HG02610 (cell line): ENCODE measurements around the gene DMPK.

Experiments used
- ATAC-seq: cut with Tn5 transposase; IDR thresholded peaks from one replicate; pipeline ENCODE4 v1.9.1; 2021; ENCODE audit warnings: mild to moderate bottlenecking, moderate library complexity; ENCODE audit not compliant: unreplicated experiment

DMPK gene, protein sequence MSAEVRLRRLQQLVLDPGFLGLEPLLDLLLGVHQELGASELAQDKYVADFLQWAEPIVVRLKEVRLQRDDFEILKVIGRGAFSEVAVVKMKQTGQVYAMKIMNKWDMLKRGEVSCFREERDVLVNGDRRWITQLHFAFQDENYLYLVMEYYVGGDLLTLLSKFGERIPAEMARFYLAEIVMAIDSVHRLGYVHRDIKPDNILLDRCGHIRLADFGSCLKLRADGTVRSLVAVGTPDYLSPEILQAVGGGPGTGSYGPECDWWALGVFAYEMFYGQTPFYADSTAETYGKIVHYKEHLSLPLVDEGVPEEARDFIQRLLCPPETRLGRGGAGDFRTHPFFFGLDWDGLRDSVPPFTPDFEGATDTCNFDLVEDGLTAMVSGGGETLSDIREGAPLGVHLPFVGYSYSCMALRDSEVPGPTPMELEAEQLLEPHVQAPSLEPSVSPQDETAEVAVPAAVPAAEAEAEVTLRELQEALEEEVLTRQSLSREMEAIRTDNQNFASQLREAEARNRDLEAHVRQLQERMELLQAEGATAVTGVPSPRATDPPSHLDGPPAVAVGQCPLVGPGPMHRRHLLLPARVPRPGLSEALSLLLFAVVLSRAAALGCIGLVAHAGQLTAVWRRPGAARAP

DNA sequence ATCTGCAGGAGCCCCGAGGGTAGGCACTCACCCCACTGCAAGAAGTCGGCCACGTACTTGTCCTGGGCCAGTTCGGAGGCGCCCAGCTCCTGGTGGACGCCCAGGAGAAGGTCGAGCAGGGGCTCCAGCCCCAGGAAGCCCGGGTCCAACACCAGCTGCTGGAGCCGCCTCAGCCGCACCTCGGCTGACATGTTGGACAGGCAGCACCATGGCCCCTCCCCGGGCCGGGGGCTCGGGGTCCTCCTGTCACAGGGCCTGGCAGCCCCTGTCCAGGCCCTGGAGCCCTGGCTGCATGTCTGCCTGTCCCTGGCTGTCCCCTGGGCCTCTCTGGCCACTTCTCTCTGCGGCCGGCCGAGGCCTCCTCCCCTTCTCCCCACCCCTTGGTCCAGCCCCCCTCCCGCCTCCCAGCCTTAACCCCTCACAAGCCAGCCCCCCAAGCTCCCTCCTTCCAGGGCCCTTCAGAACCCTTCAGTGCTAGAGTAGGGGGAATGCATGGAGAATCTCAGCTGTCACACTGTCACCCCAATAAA is at the start of gene DMPK:
Gene DMPK (minus strand): TSS at position 329 of the 530 bp plus-strand sequence. CDS start 138 bp downstream, at position 191.
- ATAC-seq = no peak

DNA sequence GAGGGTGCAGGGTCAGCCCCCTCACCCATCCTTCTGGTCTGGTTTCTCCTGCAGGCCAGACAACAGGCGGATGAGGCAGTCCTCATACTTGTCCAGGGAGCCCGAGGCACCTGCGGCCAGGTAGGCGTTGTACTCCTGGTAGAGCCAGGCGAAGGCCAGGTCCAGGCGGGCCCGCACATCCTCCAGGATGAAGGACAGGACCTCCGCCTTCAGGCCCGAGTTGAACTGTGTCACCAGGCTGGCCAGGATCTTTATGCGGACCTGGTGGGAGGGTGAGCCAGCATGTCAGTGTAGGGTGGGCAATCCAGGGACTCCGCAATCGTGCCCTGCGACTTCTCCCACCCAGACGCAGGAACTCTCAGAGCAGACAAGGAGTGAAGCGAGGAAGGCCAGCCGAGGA is 46.7 kb upstream of the DMPK start:
- ATAC-seq = no peak

DNA sequence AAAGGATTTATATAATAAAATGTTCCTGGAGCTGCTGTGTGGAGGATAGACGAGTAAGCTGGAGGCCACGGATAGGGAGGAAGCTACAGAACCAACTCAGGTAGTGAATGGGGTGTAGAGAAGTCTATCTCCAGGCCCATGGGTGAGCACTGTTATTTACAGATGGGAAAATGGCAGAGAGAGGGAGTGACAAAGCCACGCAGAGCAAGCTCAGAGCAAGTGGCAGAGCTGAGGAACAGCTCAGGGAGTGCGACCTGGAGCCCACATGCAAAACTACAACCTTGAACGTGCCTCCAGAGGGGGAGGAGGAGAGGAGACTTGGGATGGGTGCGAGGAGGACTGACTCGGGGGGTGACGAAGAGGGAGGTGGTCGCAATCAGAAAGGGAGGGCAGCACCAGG is 46.2 kb upstream of the DMPK start:
- no peak for ATAC-seq

DNA sequence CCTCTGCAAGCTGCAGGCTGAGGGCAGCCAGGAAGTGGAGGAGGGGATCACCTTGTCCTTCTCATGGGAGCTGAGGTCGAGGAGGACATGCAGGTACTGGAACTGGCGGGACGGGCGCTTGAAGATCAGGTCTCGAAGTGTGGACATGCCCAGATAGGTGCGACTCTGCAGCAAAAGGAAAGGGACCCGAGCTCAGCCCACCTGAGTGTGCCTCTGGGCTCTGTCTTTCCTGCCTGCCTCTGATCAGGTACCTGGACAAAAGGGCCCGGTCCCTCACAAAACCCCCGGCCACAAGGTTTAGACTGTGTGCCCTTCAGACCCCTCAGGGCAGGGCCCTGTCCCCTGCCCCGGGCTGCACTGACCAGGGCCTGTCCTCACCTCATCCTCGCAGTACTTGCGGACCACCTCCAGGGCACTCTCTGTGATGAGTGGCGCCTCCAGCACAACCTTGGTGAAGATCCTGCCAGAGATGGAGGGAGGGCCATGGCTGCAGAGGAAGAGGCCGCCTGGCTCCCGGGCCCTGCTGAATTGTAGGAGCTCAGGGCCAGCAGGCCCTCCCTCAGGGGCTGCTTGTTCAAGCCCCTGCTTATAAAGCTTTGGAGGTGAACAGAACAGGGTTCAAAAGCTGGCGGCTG is 45.3 kb upstream of the DMPK start:
- ATAC-seq = no peak

DNA sequence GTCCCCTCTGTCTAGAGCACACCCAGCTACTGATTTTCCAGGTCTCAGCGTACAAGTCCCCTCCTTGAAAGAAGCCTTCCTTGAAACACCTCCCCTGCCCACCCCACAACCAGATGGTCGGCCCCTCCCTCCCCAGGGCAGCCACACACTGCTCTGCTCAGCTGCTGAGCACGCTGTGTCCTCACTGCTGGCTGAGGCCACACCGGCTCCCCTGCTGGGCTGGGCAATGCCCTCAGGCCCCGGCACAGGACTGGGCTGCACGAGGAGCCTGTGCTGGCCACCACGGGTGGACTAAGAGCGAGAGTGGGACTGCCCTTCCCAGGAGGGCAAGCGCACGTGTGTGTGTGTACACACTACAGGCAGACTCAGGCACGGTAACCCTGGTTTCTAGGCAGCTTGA is 44.6 kb upstream of the DMPK start:
- ATAC-seq = no peak

DNA sequence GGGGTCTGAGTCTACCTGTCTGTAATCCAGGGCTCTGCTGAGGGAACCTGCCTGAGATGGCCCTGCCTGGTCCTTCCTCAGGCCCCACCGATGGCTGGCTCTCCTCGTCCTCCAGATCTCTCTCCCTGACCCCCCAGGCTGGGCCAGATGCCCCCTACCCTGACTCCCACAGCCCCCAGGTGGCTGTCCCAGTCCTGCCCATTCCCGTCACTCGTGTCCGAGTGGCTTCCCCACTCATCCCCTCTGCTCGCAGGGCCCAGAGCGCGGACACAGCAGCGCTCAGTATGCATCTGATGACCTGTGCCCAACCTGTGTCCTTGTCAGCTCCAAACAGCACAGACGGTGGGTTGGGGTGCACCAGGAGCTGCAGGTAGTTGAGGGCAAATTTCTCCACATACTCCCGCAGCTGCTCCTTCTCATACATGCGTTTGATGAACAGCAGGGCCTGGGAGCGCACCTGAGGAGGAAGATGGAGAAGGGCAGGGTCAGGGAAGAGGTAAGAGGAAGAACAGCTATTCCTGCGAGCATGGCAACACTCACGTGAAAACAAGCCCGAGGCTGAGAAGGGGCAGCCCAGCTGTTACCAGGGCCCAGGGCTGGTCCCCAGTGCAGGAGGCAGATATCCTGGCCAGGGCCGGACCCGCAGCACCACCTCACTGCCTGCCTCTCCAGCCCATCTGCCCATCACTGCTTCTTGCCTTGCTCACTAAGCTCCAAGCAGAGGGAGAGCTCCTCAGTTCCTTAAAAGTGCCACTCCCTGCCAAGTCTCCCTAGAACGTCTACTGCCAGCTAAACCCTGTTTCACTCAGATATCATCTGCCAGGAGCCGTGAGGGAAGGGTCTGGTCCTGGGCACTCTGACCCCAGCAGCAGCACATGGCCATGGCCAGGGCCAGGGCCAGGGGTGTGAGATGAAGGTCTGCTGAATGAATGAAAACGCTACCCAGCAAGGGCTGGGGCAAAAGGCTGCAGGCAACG is 43.9 kb upstream of the DMPK start:
- no peak for ATAC-seq

DNA sequence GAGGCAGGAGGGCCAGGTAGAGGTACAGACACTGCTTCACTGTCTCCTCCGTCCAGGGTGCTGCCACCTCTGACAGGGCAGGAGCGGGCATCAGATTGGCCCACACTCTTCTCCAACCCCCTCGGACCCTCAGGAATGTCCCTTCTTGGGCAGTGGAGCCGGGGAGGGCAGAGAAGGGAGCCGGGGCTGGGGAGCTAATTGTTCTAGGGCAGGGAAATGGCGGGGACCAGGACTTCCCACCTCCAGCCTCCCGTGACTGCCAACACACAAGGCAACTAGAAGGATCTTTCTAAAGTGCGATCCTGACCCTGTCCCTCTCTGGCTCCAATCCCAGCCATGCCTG is 42.9 kb upstream of the DMPK start:
- ATAC-seq = no peak

DNA sequence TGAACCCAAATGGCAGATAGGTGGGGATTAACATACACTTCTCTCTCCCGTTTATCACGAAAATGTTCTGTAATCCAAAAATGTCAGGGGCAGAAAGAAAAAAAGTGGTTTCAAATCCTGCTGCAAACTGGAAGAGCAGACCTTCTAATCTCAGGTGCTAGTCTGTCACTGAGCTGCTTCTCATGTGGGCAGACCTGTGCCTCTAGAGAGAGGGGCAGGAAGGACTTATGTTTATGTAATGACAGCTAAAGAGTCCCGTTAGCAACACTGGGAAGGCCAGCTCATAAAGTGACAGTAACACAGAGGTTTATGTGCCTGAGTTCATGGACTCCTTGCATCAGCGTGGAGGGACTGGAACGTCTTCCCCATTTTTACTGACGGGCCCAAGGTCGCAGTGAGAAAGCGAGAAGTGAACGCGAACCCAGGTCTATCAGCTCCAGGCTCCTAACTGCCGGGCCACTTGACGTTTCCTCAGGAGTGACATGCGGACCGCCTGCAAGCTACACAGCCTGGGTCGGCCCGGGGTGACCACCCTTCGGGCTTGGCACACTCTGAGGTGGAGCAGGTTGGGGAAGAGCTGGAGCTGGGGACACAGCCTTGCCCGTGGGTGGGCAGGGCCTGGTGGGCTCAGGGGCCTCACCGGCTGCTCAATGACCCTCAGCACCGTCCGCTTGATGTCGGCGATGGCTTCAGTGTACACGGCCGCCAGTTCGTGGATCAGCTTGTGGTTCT is 42.4 kb upstream of the DMPK start:
- no peak for ATAC-seq

DNA sequence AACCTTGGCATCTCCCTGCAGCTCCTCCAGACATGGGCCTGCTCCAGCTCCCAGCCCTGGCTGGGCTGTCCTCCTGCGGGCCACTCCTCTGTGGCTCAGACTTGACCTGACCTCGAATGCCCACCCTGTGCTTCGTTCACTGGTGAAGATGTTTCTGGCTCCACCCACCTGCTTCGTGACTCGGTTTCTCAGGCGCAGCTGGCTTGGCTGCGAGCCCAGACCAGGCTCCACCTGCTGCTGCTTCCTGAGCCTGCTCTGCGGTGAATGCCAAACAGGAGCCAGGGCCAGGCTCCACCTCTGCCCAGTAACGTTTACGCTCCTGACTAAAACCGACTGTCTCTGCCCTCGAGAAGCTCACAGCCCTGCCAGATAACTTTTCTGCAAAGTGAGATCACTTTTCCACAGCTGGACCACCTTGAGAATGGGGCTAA is 41.8 kb upstream of the DMPK start:
- ATAC-seq = no peak

DNA sequence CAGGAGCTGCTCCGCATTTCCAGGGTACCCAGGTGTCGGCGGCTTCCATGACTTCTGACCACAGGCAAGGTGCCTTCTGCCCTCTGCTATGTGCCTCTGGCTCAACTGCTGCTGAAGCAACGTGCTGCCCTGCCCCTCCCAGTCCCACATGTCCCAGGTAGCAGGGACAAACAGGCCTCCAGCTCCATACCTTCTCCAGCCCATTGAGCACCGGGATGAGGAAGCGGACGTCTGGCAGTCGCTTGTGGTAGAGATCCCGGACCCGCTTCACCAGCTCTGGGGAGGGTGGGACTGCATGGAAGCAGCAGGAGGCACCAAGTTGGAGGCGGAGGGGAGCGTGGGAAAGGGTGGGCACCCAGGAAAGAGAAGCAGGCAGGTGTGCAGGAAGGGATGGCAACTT is 40.9 kb upstream of the DMPK start:
- ATAC-seq = no peak

DNA sequence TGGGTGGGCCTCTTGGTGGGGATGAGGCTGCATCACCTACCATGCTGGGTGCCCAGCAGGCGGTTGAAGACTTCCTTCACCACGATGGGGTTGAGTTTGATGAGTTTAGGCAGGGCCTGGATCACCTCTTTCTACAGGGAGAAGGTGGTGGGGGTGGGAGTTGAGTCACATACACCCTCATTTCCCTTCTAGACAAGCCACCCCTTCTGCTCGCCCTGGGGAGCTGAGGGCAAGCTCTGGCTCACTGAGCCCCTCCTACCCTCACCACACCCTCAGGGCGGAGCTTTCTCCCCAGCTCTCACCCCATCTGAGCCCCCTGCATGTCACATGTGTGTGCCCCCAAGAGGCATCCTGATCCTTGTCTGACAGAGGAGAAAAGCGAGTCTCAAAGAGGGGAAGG is 40.4 kb upstream of the DMPK start:
- ATAC-seq = no peak

DNA sequence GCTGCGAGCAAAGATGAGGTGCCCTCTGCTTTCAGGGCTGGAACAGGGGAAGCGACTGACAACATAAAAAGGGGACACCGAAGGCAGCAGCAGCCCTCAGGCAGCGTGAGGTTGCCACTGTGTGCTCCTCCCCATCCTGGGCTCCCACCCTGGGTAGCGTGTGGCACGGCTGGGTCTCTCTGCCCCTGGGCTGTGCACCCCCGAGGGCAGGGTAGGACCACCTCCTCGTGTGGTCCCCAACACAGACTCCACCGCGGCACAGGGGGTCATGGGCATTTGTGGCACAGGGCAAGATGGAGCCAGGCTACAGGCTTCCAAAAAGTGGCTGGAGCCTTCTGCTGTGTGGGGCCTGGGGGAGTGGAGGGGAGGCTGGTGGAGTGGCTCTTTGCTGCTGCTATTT is 39.3 kb upstream of the DMPK start:
- ATAC-seq = no peak

DNA sequence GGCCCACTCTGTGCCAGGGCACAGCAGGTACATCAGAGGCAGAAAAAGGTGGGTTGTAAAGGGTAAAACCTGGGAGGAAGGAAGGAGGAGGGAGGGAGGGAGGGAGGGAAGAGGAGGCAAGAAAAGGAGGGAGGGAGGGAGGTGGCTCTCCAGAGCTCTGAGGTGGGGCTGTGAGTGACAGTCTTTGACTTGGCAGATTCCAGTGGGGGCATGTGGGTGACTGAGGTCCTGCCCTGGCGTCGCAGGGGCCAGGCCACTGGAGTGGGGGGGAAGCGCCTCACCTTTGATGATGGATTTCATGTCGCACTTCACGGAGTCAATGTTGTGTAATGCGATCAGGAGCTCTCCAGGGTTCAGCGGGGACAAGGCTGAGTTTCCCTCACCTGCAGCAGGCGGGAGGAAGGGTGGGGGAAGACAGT is 38.8 kb upstream of the DMPK start:
- ATAC-seq = no peak

DNA sequence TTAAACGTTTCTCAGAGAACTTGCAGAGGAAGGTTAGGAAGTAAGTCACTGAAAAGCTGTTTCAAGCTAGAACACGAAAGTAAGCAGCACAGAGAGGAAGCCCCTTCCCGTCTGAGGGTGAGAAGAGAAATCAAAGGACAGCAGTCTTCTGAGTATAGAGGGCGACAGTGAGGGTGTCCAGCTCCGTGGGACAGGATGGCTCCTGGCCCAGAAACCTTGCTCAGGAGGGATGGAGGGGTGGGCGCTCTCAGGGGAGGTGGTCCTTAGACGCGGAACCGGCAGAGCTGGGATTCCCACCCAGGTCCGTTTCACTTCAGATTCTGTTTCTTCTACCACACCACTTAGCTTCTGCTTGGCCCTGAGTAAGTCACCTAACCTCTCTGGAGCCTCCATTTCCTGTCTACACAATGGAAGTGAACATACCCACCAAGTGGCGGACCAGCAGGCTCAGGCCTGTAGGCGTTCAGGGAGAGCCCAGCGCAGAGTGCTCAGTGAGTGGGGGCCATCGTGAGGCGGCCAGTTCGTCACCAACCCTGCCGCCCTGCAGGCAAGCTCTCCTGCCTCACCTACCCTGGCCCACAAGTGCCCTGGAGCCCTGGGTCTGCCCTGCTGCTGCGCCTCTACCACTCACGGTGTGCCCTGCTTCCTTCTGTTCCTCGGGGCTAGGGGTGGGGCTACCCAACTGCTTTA is 38.3 kb upstream of the DMPK start:
- no peak for ATAC-seq

DNA sequence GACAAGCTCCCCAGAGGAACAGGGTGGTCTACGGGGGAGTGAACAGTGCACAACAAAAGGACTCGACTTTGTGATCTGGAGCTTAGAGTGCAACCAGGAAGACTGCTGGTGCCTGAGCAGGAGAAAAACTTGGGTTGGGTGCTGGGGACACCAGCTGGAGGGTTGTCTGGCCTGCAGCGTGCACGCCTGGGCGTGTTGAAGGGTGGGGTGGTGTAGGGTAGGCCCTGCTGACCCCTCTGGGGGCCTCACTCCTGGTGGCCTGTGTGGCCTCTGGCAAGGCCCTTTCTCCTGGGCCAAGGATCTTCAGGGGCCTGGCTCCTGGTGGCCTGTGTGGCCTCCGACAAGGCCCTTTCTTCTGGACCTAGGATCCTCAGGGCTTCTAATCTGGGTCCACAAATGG is 37.5 kb upstream of the DMPK start:
- no peak for ATAC-seq

DNA sequence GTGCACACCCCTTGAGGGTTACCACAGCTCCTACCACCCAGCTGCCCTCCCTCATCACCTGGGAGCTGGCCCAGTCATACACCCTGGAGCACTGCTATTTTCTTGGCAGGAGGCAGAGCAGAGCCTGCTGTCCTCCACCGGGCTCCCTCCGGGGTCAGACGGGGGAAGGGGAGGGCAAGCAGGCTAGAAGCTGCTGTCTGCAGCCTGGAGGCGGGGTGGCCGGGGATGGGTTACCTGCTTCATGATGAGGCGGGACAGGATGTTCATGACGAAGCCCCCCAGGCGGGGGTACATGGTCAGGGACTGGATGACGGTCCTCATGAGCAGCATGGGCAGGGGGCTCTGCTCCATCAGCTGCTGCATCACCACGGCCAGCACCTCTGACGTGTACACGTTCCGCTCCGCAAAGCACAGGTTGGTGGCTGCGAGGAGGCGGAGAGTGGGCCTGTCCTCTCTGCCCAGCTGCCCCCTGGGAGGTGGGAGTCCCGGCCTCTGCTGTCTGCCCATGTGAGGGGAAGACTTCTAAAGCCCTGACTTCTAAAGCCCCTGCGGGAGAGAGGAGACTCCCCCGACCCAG is 35.5 kb upstream of the DMPK start:
- ATAC-seq = no peak

DNA sequence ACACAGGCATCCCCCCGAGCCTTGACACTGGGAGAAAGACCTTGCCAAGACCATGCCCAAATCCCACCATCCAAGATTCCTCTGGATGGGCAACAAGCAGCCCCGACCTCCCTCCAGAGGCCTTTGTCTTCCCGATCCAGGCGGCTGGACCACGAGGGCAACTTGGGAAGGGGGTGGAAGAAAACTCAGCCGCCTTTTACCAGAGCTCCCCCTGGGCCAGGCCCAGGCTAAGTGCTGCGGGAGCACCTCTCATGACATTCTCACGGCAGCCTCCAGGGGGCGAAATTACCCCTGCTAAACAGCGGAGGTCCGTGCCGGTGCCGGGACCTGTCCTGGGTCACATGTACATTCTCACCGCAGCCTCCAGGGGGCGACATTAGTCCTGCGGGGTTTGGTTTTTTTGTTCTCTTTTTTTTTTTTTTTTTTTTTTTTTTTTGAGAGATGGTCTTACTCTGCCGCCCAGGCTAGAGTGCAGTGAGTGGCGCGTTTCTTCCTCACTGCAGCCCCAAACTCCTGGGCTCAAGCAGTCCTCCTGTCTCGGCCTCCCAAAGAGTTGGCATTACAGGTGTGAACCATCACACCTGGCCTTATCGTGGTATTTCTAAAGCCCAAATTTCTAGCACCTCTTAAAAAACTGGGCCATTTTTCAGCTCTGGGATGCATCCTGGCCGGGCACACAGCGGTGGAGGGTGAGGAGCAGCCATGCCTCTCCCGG is 34.9 kb upstream of the DMPK start:
- ATAC-seq = peak; percentile 81

DNA sequence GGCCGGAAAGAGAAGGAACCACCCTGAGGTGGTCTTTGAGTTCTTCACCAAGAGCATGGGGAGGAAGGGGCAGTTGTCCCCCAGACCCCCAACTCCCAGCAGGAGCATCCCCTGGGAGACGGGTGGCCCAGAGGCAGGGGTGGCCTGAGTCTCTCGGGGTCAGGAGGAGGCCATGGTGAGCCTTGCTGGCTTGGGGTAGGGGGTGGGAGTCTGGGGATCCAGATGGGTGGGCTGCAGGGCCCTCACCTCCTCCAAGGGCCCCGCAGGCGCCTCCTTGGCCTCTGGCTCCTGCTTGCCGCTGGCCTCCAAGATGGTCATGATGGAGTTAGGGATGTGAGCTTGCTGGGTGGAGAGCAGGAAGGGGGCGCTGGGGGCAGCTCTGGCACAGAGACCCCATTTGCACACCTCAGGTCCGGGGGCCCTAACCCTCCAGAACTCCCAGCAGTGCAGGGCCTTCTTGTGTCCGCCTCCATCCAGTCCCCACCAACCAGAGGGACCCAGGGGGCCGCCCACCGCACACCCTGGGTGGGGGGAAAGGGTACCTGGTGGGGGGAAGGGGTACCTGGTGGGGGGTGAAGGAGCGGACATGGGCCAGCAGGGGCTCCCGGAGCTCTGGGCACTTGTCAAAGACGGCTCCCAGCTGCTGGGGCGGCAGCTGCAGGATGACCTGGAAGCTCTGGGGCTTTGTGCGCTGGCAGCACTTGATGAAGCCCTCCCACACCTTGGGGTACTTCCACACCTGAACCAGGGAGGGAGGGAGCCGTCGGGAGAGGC is 34.1 kb upstream of the DMPK start:
- ATAC-seq = no peak
